B cell (primary cell): ENCODE data around the gene TSC1. TPM values are rescaled to one million over a fixed set of nuclear protein-coding genes. Genes with fewer than 3 reads are reported as not detected.

Experiments
- ATAC-seq: fragments of 200-7000 bp; cut with Tn5 transposase; one replicate; pipeline ENCODE4 v1.10.0; 2021; ENCODE audit warnings: low read depth, mild to moderate bottlenecking, moderate number of reproducible peaks, moderate library complexity
- CTCF ChIA-PET: fragments of 350-600 bp; sonication (Branson Sonifier 250); formaldehyde crosslinking; loops from one replicate; lab custom pipeline; 2021; ENCODE audit warnings: antibody characterized with exemption, inconsistent platforms; lab: Charles Lee
- POLR2A ChIA-PET: fragments of 350-600 bp; sonication (Branson Sonifier 250); formaldehyde crosslinking; loops from one replicate; lab custom pipeline; 2021; ENCODE audit warnings: antibody characterized with exemption; lab: Charles Lee
- DNase-seq: peaks from one replicate; pipeline ENCODE4 v3.0.0; 2013
- H2AFZ ChIP-seq: 2 replicates; pipeline ENCODE4 v1.6.1; 2012; ENCODE audit warnings: mild to moderate bottlenecking, low read depth, low read length; ENCODE audit not compliant: insufficient read depth, poor library complexity, severe bottlenecking
- H3K27ac ChIP-seq, 2 donors: 1 replicate in 1 of 2; 2 replicates in 1 of 2; pipeline ENCODE4 v1.5.1; 2012 to 2013; ENCODE audit warnings: low read length in 2 of 2, mild to moderate bottlenecking in 2 of 2, moderate library complexity in 1 of 2
- H3K27me3 ChIP-seq, 4 experiments: fragments of 200-600 bp in 1 of 4; sonication (generic) in 1 of 4; replicated peaks in 1 of 4; 1 replicate in 2 of 4; 2 replicates in 2 of 4; pipeline versions ENCODE4 v1.6.1 to v1.7.0; 2013 to 2016; ENCODE audit warnings: low read length in 3 of 4, mild to moderate bottlenecking in 2 of 4, mixed read lengths in 1 of 4, moderate library complexity in 1 of 4; ENCODE audit not compliant: insufficient read depth in 4 of 4, control insufficient read depth in 3 of 4; ENCODE audit errors: control extremely low read depth in 1 of 4
- H3K36me3 ChIP-seq, 2 experiments: replicated peaks in 1 of 2; 1 replicate in 1 of 2; 2 replicates in 1 of 2; pipeline versions ENCODE4 v1.6.1 to v1.7.1; 2013; ENCODE audit warnings: low read length in 1 of 2; ENCODE audit not compliant: insufficient read depth in 2 of 2, control insufficient read depth in 1 of 2; ENCODE audit errors: control extremely low read depth in 1 of 2, extremely low read depth in 1 of 2
- H3K4me1 ChIP-seq, 2 donors: fragments of 200-600 bp in 1 of 2; sonication (generic) in 1 of 2; 1 replicate in 1 of 2; 2 replicates in 1 of 2; pipeline versions ENCODE4 v1.5.1 to v1.6.1; 2013 to 2017; ENCODE audit warnings: low read length in 2 of 2; ENCODE audit not compliant: control insufficient read depth in 2 of 2, insufficient read depth in 2 of 2
- H3K4me2 ChIP-seq: replicated peaks from 2 replicates; pipeline ENCODE3; 2012; ENCODE audit warnings: mild to moderate bottlenecking, low read depth, low read length; ENCODE audit not compliant: poor library complexity, severe bottlenecking
- H3K4me3 ChIP-seq, 5 experiments: fragments of 200-600 bp in 1 of 5; sonication (generic) in 1 of 5; 1 replicate in 3 of 5; 2 replicates in 2 of 5; pipeline versions ENCODE4 v1.5.1 to v1.7.0; 2011 to 2016; ENCODE audit warnings: low read length in 4 of 5, mild to moderate bottlenecking in 4 of 5, low read depth in 2 of 5, control low read depth in 1 of 5, moderate library complexity in 1 of 5; ENCODE audit not compliant: insufficient read depth in 1 of 5; ENCODE audit errors: control extremely low read depth in 1 of 5, extremely low read depth in 1 of 5
- H3K79me2 ChIP-seq: fragments of 200-600 bp; sonication (generic); one replicate; pipeline ENCODE4 v1.6.0; 2016; ENCODE audit warnings: low read length; ENCODE audit not compliant: control insufficient read depth, insufficient read depth
- H3K9ac ChIP-seq: fragments of 200-600 bp; sonication (generic); 2 replicates; pipeline ENCODE4 v1.6.1; 2017; ENCODE audit warnings: mild to moderate bottlenecking, low read length, moderate library complexity
- H3K9me3 ChIP-seq, 3 donors: one replicate each; pipeline versions ENCODE4 v1.6.1 to v1.7.1; 2013; ENCODE audit warnings: low read length in 2 of 3; ENCODE audit not compliant: control insufficient read depth in 2 of 3, insufficient read depth in 1 of 3; ENCODE audit errors: control extremely low read depth in 1 of 3
- H4K20me1 ChIP-seq: 2 replicates; pipeline ENCODE4 v1.6.0; 2012; ENCODE audit warnings: mild to moderate bottlenecking, low read length; ENCODE audit not compliant: insufficient read depth, control insufficient read depth, poor library complexity, severe bottlenecking
- H3K27ac Mint-ChIP-seq: one replicate; pipeline ENCODE4 v1.8.0; 2021; ENCODE audit warnings: mixed read lengths
- H3K27me3 Mint-ChIP-seq: one replicate; pipeline ENCODE4 v1.8.0; 2021; ENCODE audit warnings: mixed read lengths
- H3K4me1 Mint-ChIP-seq: one replicate; pipeline ENCODE4 v1.8.0; 2021; ENCODE audit warnings: mixed read lengths
- H3K4me3 Mint-ChIP-seq: one replicate; pipeline ENCODE4 v1.8.0; 2021; ENCODE audit warnings: mixed read lengths
- H3K9me3 Mint-ChIP-seq: one replicate; pipeline ENCODE4 v1.8.0; 2022; ENCODE audit warnings: mixed read lengths; ENCODE audit not compliant: insufficient read depth
- CTCF ChIP-seq: fragments of 200-600 bp; IDR thresholded peaks from one replicate; pipeline ENCODE4 v1.8.0; 2022; ENCODE audit warnings: antibody characterized with exemption, mild to moderate bottlenecking
- EZH2 ChIP-seq: IDR thresholded peaks from 2 replicates; pipeline ENCODE4 v1.6.1; 2012; ENCODE audit warnings: borderline replicate concordance, low read depth, mild to moderate bottlenecking, moderate library complexity, low read length; ENCODE audit not compliant: insufficient read depth, poor library complexity, severe bottlenecking
- WGBS: methylation state at CpG from one replicate; pipeline ENCODE4 v1.1.5; 2013; ENCODE audit warnings: missing lambda C conversion rate; ENCODE audit not compliant: insufficient coverage; 5-methylcytosine and 5-hydroxymethylcytosine counted together
- intact Hi-C: fragments of 100-400 bp; cut with micrococcal nuclease; formaldehyde crosslinking; loops from one replicate; pipeline ENCODE4 v1.10.0; 2022
- polyA plus RNA-seq: library from polyadenylated mRNA; depleted of rRNA; stranded (reverse); fragments of >200 nt; gene quantifications from 2 replicates; pipeline ENCODE4 v1.2.3, GENCODE V29; 2012
- total RNA-seq, 2 donors: library from RNA; stranded (reverse); fragments of 120-200 nt in 1 of 2; gene quantifications; 1 replicate in 1 of 2; 2 replicates in 1 of 2; pipeline versions ENCODE4 v1.2.3 to v1.2.4, GENCODE V29; 2013 to 2022

The TSC1 gene
- total and polyA plus RNA-seq, 2 donors (not counting 1 experiment from before 2014, with no cell fraction given): 34.4 to 102 TPM

GRCh38 chr9:132894346-132894745, 50.1 kb downstream of the TSC1 start:
- H3K36me3 ChIP-seq: peaks cover 2 to 43% of the 10 kb centered on the region in 2 experiments
- Mint-ChIP-seq H3K4me1 (peaks cover 13% of the 10 kb centered on the region), H3K9me3 (no peaks in the 10 kb centered on the region), H3K4me3 (no peak overlapping the region), H3K27ac (no peak overlapping the region), H3K27me3 (no peaks in the 10 kb centered on the region)
- TF ChIP-seq EZH2: no peak
- no peak for TF ChIP-seq CTCF
- no peak overlapping the region for H3K9ac ChIP-seq
- no CpG with 5 or more reads among the region's 5 CpGs for WGBS
- H3K27ac ChIP-seq: no peak overlapping the region
- H3K4me3 ChIP-seq: no peak overlapping the region
- no peaks in the 10 kb centered on the region for H4K20me1 ChIP-seq
- no peak overlapping the region for H2AFZ ChIP-seq
- no peak overlapping the region for H3K4me2 ChIP-seq
- ChIA-PET POLR2A (interaction anchor here (0.7 kb wide), 1 partner anchor 93 kb away, joined by 13 read pairs; no protein-coding TSS in a partner anchor), CTCF (interaction anchor here (0.5 to 1.5 kb wide), 4 partner anchors 8 to 462 kb away, joined by 3 to 6 read pairs (median 4); no protein-coding TSS in a partner anchor)
- H3K4me1 ChIP-seq: peaks cover 4 to 8% of the 10 kb centered on the region in 2 donors
- DNase-seq: no peak
- no peaks in the 10 kb centered on the region for H3K79me2 ChIP-seq
- no peak for ATAC-seq
- no peaks in the 10 kb centered on the region for H3K27me3 ChIP-seq
- intact Hi-C loops: no loop called here
- H3K9me3 ChIP-seq: no peaks in the 10 kb centered on the region

- Histone ChIP-seq H3K36me3 (peaks cover 0 to 28% of the 10 kb centered on the region in 2 experiments), H3K27ac (no peak overlapping the region), H4K20me1 (no peaks in the 10 kb centered on the region), H3K4me3 (no peak overlapping the region), H3K79me2 (peaks cover 6% of the 10 kb centered on the region), H3K4me2 (no peak overlapping the region), H3K4me1 (peaks cover 22 to 28% of the 10 kb centered on the region in 2 donors), H3K9ac (no peak overlapping the region), H2AFZ (no peak overlapping the region), H3K9me3 (peaks cover 0 to 11% (median 0%) of the 10 kb centered on the region in 3 donors), H3K27me3 (no peaks in the 10 kb centered on the region)
- 94% methylated on average over 5 of the region's 9 CpGs for WGBS
- TF ChIP-seq EZH2 (no peak), CTCF (no peak)
- Mint-ChIP-seq H3K4me3 (no peak overlapping the region), H3K4me1 (peaks cover 30% of the 10 kb centered on the region), H3K27ac (peak overlapping the region; percentile 7), H3K9me3 (no peaks in the 10 kb centered on the region), H3K27me3 (no peaks in the 10 kb centered on the region)
- ATAC-seq: no peak
- CTCF ChIA-PET: interaction anchor here (1.2 to 1.5 kb wide), 2 partner anchors 9 to 10 kb away, joined by 3 to 4 read pairs; no protein-coding TSS in a partner anchor
- intact Hi-C loops: no loop called here
- POLR2A ChIA-PET: no interaction called here
- DNase-seq: no peak
These were observed 52.0 kb downstream of the TSC1 start for GRCh38 chr9:132892400-132892799.
